ENCODE data around the gene CXorf49. TPM values are rescaled to one million over a fixed set of nuclear protein-coding genes. Genes with fewer than 3 reads are reported as not detected.
"Not testable (repeated sequence)": the region's sequence is repeated elsewhere in the genome, so short reads cannot be mapped to it uniquely, and the experiment has no call there.

The CXorf49 gene
- total and polyA plus RNA-seq, 2 donors (not counting 3 experiments of a cell fraction or from before 2014, with no cell fraction given), result not detected

DNA sequence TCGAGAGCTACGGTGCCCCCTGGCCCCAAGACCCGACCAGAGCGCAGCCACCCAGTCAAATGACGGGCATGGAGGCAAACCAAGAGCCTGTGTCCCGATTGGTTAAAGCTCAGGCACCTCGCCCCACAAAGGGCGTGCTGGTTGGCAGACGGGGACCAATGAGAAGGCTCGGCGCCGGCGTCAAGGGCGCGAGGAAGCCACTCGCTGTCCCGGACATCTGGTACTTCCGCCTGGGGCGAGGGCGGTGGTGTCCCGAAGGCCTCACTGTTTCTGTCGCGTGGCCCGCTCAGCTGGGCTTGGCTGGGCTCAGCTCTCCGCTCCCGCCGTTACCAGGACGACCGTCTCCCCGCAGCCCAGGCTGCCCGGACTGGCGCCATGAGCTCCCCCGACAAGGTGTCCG lies 45.0 kb upstream of the CXorf49 start, which contains the start of gene CXorf49B:
Gene CXorf49B, plus strand, starts transcription at position 301 of the 400 bp plus-strand sequence. Its CDS starts 75 bp downstream, at position 376.
- H3K9me3 ChIP-seq (replicated peaks; ENCODE audit: control insufficient read depth, insufficient read depth, low read length); H3K9me1 ChIP-seq (replicated peaks; ENCODE audit: control insufficient read depth, extremely low read depth, insufficient read depth, low read length); dilution Hi-C loops (cut with MboI; ENCODE audit: extremely low pct_ligation_motif_present, low sequenced_read_pairs); H4K20me1 ChIP-seq (replicated peaks; ENCODE audit: control insufficient read depth, extremely low read depth, insufficient read depth, low read length); H2AFZ ChIP-seq (ENCODE audit: low read depth, low read length); H3K4me2 ChIP-seq (ENCODE audit: insufficient read depth, low read length); DNase-seq (ENCODE audit: low read depth, low spot score); intact Hi-C loops (cut with micrococcal nuclease); CTCF ChIA-PET; H3K79me2 ChIP-seq (ENCODE audit: control insufficient read depth, insufficient read depth, low read length); H3K4me3 ChIP-seq (replicated peaks in 1 of 3; ENCODE audit: insufficient read depth in 1 of 3, low read depth in 1 of 3, low read length in 3 of 3); H3K27me3 ChIP-seq (ENCODE audit: control insufficient read depth in 2 of 2, insufficient read depth in 2 of 2, low read length in 2 of 2); H3K4me1 ChIP-seq (ENCODE audit: control insufficient read depth, extremely low read depth, insufficient read depth, low read length); H3K9ac ChIP-seq (replicated peaks; ENCODE audit: extremely low read depth, insufficient read depth, low read length); H3K36me3 ChIP-seq (ENCODE audit: control insufficient read depth in 2 of 2, extremely low read depth in 1 of 2, insufficient read depth in 2 of 2, low read length in 2 of 2); BruUV-seq (replicated peaks); H3K27ac ChIP-seq (ENCODE audit: insufficient read depth, low read depth, low read length); POLR2A ChIA-PET: not testable (repeated sequence)
- FAIRE-seq, result peak; percentile 72

GRCh38 chrX:71760688-71761281 lies 42.7 kb upstream of the CXorf49 start:
- H3K27me3 ChIP-seq (ENCODE audit: control insufficient read depth in 2 of 2, insufficient read depth in 2 of 2, low read length in 2 of 2); POLR2A ChIA-PET; intact Hi-C loops (cut with micrococcal nuclease); H3K9me3 ChIP-seq (replicated peaks; ENCODE audit: control insufficient read depth, insufficient read depth, low read length); dilution Hi-C loops (cut with MboI; ENCODE audit: extremely low pct_ligation_motif_present, low sequenced_read_pairs); FAIRE-seq; CTCF ChIA-PET; H3K4me3 ChIP-seq (replicated peaks in 1 of 3; ENCODE audit: insufficient read depth in 1 of 3, low read depth in 1 of 3, low read length in 3 of 3); DNase-seq (ENCODE audit: low read depth, low spot score); H3K79me2 ChIP-seq (ENCODE audit: control insufficient read depth, insufficient read depth, low read length); H3K4me1 ChIP-seq (ENCODE audit: control insufficient read depth, extremely low read depth, insufficient read depth, low read length); H3K27ac ChIP-seq (ENCODE audit: insufficient read depth, low read depth, low read length); H2AFZ ChIP-seq (ENCODE audit: low read depth, low read length); H3K9ac ChIP-seq (replicated peaks; ENCODE audit: extremely low read depth, insufficient read depth, low read length); BruUV-seq (replicated peaks); H3K36me3 ChIP-seq (ENCODE audit: control insufficient read depth in 2 of 2, extremely low read depth in 1 of 2, insufficient read depth in 2 of 2, low read length in 2 of 2); H3K9me1 ChIP-seq (replicated peaks; ENCODE audit: control insufficient read depth, extremely low read depth, insufficient read depth, low read length); H4K20me1 ChIP-seq (replicated peaks; ENCODE audit: control insufficient read depth, extremely low read depth, insufficient read depth, low read length); H3K4me2 ChIP-seq (ENCODE audit: insufficient read depth, low read length): not testable (repeated sequence)

GRCh38 chrX:71720289-71720886 lies 2.3 kb upstream of the CXorf49 start:
- H3K79me2 ChIP-seq (ENCODE audit: control insufficient read depth, insufficient read depth, low read length); DNase-seq (ENCODE audit: low read depth, low spot score); H3K9me3 ChIP-seq (replicated peaks; ENCODE audit: control insufficient read depth, insufficient read depth, low read length); CTCF ChIA-PET; H2AFZ ChIP-seq (ENCODE audit: low read depth, low read length); H3K27me3 ChIP-seq (ENCODE audit: control insufficient read depth in 2 of 2, insufficient read depth in 2 of 2, low read length in 2 of 2); H3K36me3 ChIP-seq (ENCODE audit: control insufficient read depth in 2 of 2, extremely low read depth in 1 of 2, insufficient read depth in 2 of 2, low read length in 2 of 2); intact Hi-C loops (cut with micrococcal nuclease); H3K4me1 ChIP-seq (ENCODE audit: control insufficient read depth, extremely low read depth, insufficient read depth, low read length); H3K9me1 ChIP-seq (replicated peaks; ENCODE audit: control insufficient read depth, extremely low read depth, insufficient read depth, low read length); H4K20me1 ChIP-seq (replicated peaks; ENCODE audit: control insufficient read depth, extremely low read depth, insufficient read depth, low read length); POLR2A ChIA-PET; H3K9ac ChIP-seq (replicated peaks; ENCODE audit: extremely low read depth, insufficient read depth, low read length); dilution Hi-C loops (cut with MboI; ENCODE audit: extremely low pct_ligation_motif_present, low sequenced_read_pairs); H3K4me3 ChIP-seq (replicated peaks in 1 of 3; ENCODE audit: insufficient read depth in 1 of 3, low read depth in 1 of 3, low read length in 3 of 3); BruUV-seq (replicated peaks); FAIRE-seq; H3K27ac ChIP-seq (ENCODE audit: insufficient read depth, low read depth, low read length); H3K4me2 ChIP-seq (ENCODE audit: insufficient read depth, low read length): not testable (repeated sequence)

DNA sequence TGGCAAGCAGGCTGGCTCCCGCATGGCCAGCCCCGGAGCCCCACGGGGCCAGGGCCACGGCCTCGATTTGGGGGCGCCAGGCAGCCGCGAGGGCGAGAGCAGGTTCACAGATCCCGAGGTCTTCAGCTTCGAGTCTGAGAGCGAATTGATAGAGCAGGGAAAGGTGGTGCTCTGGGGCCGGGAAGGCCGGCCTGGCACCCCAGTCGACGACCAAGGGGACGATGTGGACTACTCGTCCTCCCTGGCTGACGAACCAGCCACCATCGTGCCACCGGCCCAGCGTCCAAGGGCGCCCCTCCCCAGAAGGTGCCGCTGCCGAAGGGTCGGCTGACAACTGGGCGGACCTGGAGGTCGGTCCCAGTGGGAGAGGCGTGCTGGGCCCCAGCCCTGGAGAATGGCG lies 1.1 kb upstream of the CXorf49 start:
- BruUV-seq (replicated peaks); H3K4me3 ChIP-seq (replicated peaks in 1 of 3; ENCODE audit: insufficient read depth in 1 of 3, low read depth in 1 of 3, low read length in 3 of 3); dilution Hi-C loops (cut with MboI; ENCODE audit: extremely low pct_ligation_motif_present, low sequenced_read_pairs); intact Hi-C loops (cut with micrococcal nuclease); H3K9ac ChIP-seq (replicated peaks; ENCODE audit: extremely low read depth, insufficient read depth, low read length); H2AFZ ChIP-seq (ENCODE audit: low read depth, low read length); H3K9me3 ChIP-seq (replicated peaks; ENCODE audit: control insufficient read depth, insufficient read depth, low read length); H3K36me3 ChIP-seq (ENCODE audit: control insufficient read depth in 2 of 2, extremely low read depth in 1 of 2, insufficient read depth in 2 of 2, low read length in 2 of 2); FAIRE-seq; H3K27me3 ChIP-seq (ENCODE audit: control insufficient read depth in 2 of 2, insufficient read depth in 2 of 2, low read length in 2 of 2); H3K4me1 ChIP-seq (ENCODE audit: control insufficient read depth, extremely low read depth, insufficient read depth, low read length); POLR2A ChIA-PET; H3K27ac ChIP-seq (ENCODE audit: insufficient read depth, low read depth, low read length); H4K20me1 ChIP-seq (replicated peaks; ENCODE audit: control insufficient read depth, extremely low read depth, insufficient read depth, low read length); H3K9me1 ChIP-seq (replicated peaks; ENCODE audit: control insufficient read depth, extremely low read depth, insufficient read depth, low read length); DNase-seq (ENCODE audit: low read depth, low spot score); CTCF ChIA-PET; H3K79me2 ChIP-seq (ENCODE audit: control insufficient read depth, insufficient read depth, low read length); H3K4me2 ChIP-seq (ENCODE audit: insufficient read depth, low read length): not testable (repeated sequence)
